ENCODE measurements around the gene PLK5.

GRCh38 chr19:1525343-1525742, 1.5 kb downstream of the PLK5 start:
- TF ChIP-seq CTCF (IDR thresholded peaks at IDR 0.05; ENCODE audit: low read depth, low read length) (no peak), MAX (IDR thresholded peaks at IDR 0.05; ENCODE audit: low read depth, low read length) (no peak)

Data from NB4 (cell line).